SKM-1 (cell line): ENCODE measurements around the gene HEATR3.
"Not testable (repeated sequence)": the region's sequence is repeated elsewhere in the genome, so short reads cannot be mapped to it uniquely, and the experiment has no call there.

Source experiments
- DNase-seq: peaks from one replicate; lab custom pipeline; 2025; ENCODE audit not compliant: unreplicated experiment; lab: John Stamatoyannopoulos, UW

Gene HEATR3

DNA sequence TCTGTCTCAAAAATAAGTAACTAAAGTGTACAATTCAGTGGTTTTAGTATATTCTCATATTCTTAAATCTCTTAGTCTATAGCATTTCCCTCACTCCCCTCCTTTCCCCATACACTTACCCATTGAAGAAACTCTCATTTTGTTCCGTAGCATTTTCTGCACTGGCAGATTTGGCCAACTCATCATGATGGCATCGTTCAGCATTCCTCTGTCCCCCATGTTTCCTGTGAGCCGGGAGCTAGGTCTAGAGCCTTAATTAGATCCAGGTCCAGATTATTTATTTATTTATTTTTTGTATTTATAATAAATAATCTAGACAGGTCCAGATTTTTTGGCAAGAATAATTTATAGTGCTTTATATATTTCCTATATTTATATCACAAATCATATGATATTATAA lies 31.0 kb downstream of the HEATR3 start:
- DNase-seq, result no peak

DNA sequence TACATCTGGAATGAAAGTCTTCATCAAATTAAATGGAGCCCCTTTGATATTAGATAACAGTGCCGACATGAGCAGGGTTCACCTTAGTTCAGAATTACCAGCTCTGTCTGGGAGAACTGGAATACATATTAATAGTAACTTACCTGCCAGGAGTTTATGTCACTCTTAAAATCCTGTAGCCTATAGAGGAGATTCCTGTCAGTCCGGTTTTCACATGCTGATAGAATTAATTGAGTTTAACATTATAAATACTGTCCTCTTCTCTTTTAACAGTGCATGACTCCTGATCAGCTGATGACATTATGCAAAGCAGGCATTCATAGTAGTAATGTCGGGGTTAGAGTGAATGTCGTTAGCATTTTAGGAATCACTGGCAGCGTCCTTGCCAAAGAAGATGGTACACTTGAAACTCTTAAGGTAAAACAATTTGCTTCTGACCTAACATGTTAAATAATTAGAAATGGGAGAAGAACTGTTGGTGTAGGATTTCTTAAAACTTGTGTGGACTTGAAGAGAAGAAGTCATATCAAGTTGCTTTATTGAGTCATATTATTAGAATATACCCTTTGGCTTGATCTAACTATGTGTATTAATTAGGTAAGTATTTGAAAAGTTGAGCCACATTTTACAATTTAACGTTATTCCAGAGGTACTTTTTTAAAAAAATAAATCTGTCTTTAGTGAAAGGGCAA lies 34.3 kb downstream of the HEATR3 start:
- no peak for DNase-seq

DNA sequence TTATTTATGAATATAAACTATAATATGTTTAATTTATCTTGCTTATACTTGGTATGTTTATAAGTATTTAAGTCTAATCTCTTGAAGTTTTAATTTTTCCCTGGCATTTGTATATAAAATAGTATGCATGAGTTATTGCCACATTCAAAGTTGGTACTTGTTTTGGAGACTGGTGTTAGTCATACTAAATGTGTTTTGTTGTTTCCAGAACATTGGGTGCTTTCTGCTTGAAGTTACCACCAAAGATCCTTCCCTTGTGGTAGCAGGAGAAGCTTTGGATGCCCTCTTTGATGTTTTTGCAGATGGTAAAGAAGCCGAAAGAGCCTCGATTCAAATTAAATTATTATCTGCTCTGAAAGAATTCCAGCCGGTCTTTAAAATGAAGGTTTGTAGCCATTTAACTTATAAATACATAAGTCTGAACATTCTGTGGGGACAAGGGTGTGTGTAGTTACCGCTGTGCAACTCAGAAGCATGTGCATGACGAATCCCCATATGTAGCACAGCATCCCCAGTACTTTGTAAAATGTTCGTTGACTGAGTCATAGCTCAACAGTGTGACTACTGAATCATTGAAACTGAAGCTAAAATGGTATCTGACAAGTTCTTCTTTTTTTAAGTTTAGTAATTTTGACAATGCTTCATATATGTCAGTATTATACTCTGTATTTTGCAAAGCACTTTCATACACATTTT lies 36.4 kb downstream of the HEATR3 start:
- no peak for DNase-seq

DNA sequence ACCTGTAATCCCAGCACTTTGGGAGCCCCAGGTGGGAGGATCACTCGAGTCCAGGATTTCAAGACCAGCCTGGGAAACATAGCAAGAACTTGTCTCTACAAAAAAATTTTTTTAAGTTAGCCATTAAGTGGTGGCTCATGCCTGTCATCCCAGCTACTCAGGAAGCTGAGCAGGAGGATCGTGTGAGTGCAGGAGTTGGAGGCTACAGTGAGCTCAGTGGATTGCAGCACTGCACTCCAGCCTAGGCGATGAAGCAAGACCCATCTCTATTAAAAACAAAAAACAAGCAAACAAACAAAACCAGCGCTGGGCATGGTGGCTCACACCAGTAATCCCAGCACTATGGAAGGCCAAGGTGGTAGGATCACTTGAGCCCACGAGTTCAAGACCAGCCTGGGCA lies 38.0 kb downstream of the HEATR3 start:
- DNase-seq, result no peak

DNA sequence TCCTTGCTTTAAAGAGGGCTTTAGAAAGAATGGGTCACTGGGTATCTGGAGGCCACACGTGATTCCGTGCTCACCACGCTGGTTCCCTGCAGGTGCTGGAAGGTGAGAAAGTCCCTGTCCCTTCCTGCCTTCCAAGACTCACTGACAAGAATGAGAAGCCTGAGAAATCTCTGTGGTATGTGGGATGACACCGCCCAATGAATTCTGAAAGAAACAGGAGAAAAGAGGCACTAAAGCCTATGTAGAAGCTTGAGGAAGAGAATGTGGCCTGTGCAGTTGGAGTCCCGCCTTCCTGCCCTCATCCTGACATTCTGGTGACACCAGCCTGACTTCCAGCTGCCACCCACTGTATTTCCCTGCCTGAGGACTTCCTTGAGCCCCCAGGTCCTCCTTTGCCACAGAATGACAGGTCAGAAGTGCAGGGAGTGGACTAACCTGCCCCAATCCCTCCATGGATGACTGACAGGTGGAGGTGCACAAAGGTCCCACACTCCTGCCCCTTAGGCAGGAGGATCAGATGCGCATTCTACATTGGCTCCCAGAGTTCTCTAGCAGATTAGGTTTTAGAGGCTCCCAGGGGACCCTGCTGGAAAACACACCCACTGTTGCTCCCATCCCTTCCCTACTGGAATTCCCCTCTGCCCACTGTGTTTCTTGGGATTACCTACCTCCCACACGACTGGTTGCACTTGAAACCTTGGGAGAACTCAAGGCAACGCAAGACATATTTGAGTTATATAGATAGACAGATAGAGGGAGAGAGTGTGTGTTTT lies 48.8 kb downstream of the HEATR3 start:
- DNase-seq, result no peak

DNA sequence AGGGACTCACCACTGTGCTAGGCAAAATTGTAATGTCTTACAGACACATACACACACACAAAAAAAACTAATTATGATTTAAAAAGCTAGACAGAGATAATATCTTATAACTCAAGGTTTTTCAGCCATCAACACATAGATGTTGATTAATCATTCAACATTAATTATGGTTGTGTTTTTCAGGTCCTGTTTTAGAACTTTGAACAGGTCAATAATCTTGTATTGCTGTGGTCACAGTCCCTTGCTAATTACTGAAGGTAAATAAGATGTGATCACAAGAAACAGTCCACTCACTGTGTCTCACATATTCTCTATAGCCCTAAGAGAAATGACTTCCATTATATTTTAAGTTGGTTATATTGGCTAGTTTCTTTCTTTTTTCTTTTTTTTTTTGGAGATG lies 54.9 kb downstream of the HEATR3 start:
- DNase-seq, result no peak

DNA sequence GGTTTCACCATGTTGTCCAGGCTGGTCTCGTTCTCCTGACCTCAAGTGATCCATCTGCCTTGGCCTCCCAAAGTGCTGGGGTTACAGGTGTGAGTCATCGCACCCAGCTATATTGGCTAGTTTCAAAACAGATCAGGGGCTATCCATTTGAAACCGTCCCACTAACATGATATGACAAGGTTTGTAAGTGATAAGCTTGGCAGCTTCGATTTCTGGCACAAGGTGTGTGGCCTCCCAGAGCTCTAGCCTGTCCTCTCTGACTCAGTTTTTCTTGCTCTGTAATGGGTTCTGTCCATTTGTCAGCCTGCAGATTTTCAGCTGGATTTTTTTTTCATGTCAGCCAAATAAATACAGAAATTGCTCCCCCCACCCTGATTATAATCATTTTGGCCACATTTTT lies 55.5 kb downstream of the HEATR3 start:
- DNase-seq, result no peak

DNA sequence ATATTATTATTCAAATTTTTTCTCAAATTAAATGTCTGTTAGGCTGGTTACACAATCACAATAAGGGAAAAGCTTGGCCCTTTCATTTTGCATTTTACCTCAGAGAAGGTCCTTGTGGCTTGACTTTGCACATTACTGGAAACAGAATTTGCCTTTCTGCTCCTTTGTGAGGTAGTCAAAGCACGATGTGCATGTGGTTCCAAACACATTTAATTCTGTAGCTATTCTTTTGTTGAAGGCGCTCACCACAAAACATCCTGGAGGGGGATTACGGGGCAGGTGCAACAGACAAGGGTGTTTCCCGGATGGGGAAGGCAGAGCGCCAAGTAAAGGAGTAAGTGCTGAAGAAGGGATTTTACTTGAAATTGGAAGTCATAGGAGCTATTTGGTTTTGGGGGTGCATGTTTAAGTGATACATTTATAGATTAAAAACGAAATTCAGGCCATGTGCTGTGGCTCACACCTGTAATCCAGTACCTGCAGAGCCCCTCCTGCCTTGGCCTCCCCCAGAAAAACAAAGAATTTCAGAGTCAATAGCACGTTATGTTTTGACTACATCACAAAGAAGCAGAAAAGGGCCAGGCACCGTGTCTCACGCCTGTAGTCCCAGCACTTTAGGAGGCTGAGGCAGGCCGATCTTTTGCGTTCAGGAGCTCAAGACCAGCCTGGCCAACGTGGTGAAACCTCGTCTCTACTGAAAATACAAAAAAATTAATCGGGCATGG lies 56.1 kb downstream of the HEATR3 start:
- DNase-seq, result no peak

DNA sequence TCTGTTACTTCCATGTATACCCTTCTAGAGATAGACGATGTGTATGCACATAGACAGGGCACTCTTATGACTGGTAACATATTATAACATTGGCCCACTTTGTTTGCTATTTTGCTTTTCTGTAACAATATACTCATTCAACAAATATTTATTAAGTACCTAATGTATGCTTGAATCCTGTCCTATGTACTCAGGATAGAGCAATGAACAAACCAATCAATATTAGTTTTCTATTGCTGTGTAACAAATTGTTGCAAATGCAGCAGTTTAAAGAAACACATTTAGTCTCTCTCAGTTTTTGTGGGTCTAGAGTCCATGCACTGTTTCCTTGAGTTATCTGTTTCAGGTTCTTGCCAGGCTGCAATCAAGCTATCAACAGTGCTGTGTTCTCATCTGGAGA lies 57.6 kb downstream of the HEATR3 start:
- no peak for DNase-seq

DNA sequence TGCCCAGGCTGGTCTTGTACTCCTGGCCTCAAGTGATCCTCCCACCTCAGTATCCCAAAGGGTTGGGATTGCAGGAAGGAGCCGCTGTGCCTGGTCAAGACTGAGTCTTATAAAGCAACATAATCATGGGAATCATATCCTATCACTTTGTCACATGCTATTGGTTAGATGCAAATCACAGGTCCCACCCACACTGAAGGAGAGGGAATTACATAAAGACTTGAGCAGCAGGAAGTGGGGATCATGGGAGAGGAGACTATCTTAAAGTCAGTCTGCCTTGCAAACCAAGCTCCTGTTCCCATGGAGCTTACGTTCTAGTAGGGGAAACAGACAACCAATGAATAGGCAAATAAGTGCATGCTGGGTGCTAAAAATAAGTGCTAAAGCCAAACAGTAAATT lies 59.0 kb downstream of the HEATR3 start:
- no peak for DNase-seq

DNA sequence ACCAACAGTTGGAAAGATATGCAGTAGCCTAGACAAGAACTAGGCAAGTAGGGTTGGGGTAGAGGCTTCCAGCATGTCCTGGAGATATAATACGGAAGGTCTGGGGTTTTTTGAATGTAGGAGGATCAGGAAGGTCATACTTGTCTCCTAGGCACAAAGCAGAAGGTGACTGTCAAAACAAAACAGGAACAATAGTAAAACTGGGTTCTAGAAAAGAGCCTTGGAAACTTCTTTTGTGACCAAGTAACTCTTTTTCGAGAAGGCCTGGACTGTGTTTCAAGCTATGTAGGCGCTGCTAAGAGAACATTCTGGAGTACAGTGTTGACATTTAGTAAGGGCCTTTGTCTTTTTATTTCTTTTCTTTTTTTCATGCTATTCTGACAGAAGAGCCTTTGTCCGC lies 60.4 kb downstream of the HEATR3 start:
- DNase-seq, result no peak

DNA sequence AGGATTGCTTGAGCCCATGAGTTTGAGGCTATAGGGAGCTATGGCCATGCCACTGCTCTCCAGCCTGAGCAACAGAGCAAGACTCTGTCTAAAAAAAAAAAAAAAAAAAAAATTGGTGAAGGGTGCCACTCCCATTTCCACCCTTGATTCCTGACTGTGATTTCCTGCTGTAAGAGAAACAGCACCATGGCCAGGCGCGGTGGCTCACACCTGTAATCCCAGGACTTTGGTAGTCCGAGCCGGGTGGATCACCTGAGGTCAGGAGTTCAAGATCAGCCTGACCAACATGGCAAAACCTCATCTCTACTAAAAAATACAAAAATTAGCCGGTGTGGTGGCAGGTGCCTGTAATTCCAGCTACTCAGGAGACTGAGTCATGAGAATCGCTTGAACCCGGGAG lies 66.8 kb downstream of the HEATR3 start:
- DNase-seq, result not testable (repeated sequence)

DNA sequence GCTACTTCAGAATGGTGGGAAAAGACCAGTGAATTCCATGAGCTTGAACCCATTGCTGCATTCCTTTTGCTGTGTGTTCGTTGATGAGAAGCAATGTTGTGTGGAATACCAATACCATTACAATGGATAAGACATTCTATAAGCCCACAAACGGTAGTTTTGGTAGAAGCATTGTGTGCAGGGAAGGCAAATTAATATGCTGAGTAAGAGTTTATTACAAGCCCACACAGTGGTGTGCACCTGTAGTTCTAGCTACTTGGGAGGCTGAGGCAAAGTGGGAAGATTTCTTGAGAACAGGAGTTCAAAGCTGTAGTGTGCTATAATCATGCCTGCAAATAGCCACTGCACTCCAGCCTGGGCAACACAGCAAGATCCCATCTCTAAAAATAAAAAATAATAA lies 67.4 kb downstream of the HEATR3 start:
- DNase-seq, result no peak

DNA sequence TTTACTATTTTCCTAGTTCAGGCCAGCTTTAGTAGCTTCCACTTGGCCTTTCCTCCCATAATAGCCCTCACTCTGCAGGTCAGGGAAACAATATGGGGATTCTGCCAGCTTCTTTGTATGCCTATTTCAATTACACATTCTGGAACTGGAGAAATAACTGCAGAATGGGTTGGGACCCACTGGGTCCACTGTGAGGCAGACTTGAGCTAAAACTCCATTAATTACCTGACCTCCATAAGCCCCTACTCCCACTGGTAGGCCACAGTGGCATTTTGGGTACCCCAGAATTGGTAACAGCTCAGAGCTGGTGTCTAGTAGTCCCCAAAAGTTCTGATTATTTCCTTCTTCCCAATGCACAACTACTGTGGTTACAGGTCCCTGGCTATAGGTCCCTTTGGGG lies 70.6 kb downstream of the HEATR3 start:
- no peak for DNase-seq

DNA sequence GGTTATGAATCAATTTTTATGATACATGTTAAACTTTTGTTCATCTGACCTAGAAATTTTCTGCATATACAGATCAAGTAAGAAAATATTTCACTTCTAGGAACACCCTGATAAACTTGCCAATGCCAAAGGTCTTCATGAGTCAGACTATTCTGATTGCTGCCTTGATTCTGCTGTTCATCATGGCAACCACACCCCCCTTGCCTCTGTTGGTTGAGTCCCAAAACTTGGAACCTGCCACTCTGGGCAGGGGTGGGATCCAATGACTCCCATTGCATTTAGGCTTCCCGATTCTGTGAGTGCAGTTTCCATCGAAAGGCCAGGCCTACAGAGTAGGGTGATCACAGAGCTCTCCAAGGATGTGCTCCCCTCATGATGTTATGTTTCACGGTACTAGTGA lies 71.5 kb downstream of the HEATR3 start:
- DNase-seq, result no peak

DNA sequence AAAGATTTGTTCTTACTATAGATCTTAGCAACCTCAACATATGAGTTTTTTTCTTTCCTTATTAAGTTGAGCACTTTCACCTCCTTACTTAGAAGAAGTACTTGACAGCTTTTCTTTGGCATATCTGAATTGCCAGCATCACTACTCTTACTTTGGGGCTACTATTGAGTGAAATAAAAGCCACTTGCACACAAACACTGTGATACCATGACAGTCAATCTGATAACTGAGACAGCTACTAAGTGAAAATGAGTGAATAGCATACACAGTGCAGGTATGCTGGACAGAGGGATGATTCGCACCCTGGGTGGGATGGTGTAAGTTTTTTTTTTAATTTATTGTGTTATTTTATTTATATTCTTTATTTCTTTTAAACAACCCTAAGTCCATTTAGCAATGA lies 73.8 kb downstream of the HEATR3 start:
- no peak for DNase-seq

DNA sequence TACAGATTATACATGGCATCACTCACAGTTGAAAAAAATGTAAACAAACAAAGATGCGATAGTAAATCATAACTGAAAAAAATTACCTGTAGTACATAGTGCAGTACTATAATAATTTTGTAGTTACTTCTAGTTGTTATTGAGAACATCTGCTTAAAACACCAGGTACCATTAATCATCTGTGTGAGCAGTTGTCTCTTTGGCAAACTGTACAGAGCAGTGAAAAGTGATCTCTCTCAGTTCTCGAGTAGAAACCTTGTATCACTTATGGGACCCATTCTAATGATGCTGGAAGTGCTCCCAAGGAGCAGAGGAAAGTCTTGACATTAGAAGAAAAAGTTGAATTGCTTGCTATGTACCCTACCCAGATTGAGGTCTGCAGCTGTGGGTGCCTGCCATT lies 78.4 kb downstream of the HEATR3 start:
- DNase-seq, result no peak

DNA sequence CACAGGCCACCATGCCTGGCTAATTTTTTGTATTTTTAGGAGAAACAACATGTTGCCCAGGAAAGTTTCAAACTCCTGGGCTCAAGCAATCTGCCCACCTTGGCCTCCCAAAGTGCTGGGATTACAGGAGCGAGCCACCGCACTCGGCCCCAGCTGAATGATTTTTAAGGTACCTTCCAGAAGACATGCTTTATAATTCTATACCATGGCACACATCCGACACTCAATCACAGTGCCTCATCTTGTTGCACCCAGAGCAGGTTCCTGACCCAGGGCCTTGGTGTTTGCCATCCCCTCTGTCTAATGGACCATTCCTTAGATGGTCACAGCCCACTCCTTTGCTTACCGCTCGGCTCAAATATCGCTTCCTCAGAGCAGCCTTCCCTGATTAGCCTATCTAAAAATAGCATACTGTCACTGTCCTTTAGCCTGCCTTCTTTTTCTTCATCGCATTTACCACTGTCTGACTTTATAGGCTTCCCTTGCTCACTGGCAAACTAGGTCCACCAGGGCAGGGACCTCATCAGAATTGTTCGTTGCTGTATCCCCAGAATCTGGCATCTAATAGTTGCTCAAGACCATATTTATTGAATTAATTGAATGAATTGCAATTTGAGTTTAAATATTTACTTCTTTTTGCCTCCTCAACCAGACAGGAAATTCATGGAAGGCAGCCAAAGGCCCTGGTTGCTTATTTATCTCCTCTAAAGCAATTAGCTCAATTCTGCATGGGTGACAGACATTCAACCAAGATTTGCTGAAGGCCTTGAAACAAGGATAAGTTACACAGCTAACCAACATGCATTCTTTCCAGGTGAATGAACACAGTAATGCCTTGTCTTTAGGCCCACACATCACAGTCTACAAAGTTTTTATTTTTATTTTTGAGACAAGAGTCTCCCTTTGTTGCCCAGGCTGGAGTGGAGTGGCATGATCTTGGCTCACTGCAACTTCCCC lies 81.0 kb downstream of the HEATR3 start:
- no peak for DNase-seq

DNA sequence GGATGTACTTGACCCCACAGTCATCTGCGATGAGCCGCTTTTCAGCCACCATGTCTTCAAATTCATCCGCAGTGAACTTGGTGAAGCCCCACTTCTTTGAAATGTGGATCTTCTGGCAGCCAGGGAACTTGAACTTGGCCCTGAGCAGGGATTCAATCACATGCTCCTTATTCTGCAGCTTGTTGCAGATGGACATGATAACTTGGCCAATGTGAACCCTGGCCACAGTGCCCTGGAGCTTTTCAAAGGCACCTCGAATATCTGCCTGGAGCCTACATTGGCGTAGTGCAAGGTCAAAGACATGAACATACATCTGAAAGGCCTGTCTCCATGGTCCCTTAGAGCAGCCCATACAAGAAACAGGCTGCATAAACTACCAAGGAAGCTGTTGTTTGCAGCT lies 85.6 kb downstream of the HEATR3 start:
- no peak for DNase-seq

DNA sequence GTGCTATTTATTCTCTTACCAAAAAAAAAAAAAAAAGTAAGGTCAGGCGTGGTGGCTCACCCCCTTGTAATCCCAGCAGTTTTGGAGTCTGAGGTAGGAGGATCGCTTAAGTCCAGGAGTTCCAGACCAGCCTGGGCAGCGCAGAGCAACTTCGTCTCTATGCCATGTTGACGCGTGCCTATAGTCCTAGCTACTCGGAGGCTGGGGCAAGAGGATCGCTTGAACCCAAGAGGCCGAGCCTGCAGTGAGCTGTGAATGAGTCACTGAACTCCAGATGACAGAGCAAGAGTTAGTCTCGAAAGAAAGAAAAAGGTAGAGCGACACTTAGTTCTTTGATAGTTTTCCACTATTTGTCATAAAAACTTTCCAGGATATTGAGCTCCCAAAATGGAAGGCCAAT lies 86.0 kb downstream of the HEATR3 start:
- DNase-seq, result no peak
